Left lobe of liver (tissue), 1 donor: ENCODE results near the gene HLA-C. TPM values are rescaled to one million over a fixed set of nuclear protein-coding genes. Genes with fewer than 3 reads are reported as not detected.

Source experiments
- total RNA-seq: library from RNA; stranded (reverse); gene quantifications from one replicate; pipeline ENCODE4 v1.2.1, GENCODE V29; 2021
- donor health status: DM: no; HTN: yes; CAD: no.

HLA-C gene
- total RNA-seq, 1 donor from 2014 or later: 397 TPM

Other genes with a start within 250 kb of the HLA-C start
- gene C6orf15, start 159.5 kb downstream of the HLA-C start, total RNA-seq: not detected
- not detected for gene PSORS1C1, start 157.3 kb downstream of the HLA-C start, total RNA-seq
- not detected for gene CDSN, start 151.6 kb downstream of the HLA-C start, total RNA-seq
- not detected for gene PSORS1C2, start 133.0 kb downstream of the HLA-C start, total RNA-seq
- gene CCHCR1, start 114.3 kb downstream of the HLA-C start, total RNA-seq: 9.6 TPM
- gene TCF19, start 113.5 kb downstream of the HLA-C start, total RNA-seq: 0.45 TPM
- 5.0 TPM for gene POU5F1, start 101.4 kb downstream of the HLA-C start, total RNA-seq
- gene HLA-B, start 85.1 kb upstream of the HLA-C start, total RNA-seq: 291 TPM
- 6.3 TPM for gene MICA, start 131.5 kb upstream of the HLA-C start, total RNA-seq
- gene MICB, start 226.1 kb upstream of the HLA-C start, total RNA-seq: 0.78 TPM